Activated B cell treated with CpG ODN at 0.5 μM for 24 hours (primary cell): ENCODE data around the gene DNAJC9. TPM values are rescaled to one million over a fixed set of nuclear protein-coding genes. Genes with fewer than 3 reads are reported as not detected.

Experiments
- ATAC-seq: fragments of 200-7000 bp; cut with Tn5 transposase; one replicate; pipeline ENCODE4 v1.10.0; 2021; ENCODE audit warnings: low read depth, mild to moderate bottlenecking, moderate library complexity
- CTCF ChIA-PET: fragments of 350-600 bp; sonication (Branson Sonifier 250); formaldehyde crosslinking; loops from one replicate; lab custom pipeline; 2021; ENCODE audit warnings: antibody characterized with exemption; lab: Charles Lee
- POLR2A ChIA-PET: fragments of 350-600 bp; sonication (Branson Sonifier 250); formaldehyde crosslinking; loops from one replicate; lab custom pipeline; 2021; ENCODE audit warnings: antibody characterized with exemption; lab: Charles Lee
- DNase-seq: peaks from one replicate; pipeline ENCODE4 v3.0.0; 2022
- H3K27ac Mint-ChIP-seq: one replicate; pipeline ENCODE4 v1.8.0; 2020; ENCODE audit warnings: mixed read lengths
- H3K27me3 Mint-ChIP-seq: one replicate; pipeline ENCODE4 v1.8.0; 2021; ENCODE audit warnings: mixed read lengths
- H3K36me3 Mint-ChIP-seq: one replicate; pipeline ENCODE4 v1.8.0; 2021; ENCODE audit warnings: low read depth, mixed read lengths
- H3K4me1 Mint-ChIP-seq: one replicate; pipeline ENCODE4 v1.8.0; 2021; ENCODE audit warnings: mixed read lengths
- H3K4me3 Mint-ChIP-seq: one replicate; pipeline ENCODE4 v1.8.0; 2020; ENCODE audit warnings: mild to moderate bottlenecking, mixed read lengths
- H3K9me3 Mint-ChIP-seq: one replicate; pipeline ENCODE4 v1.8.0; 2020; ENCODE audit warnings: mixed read lengths
- intact Hi-C: fragments of 100-400 bp; cut with micrococcal nuclease; formaldehyde crosslinking; loops from one replicate; pipeline ENCODE4 v1.15.1; 2024
- total RNA-seq: library from RNA; stranded (reverse); gene quantifications from 2 replicates; pipeline ENCODE4 v1.2.3, GENCODE V29; 2022
- TF ChIP-seq, protein P1 (sequence below): fragments of 200-600 bp; IDR thresholded peaks from one replicate; pipeline ENCODE4 v1.8.0; 2022; ENCODE audit warnings: antibody characterized with exemption, mild to moderate bottlenecking

The DNAJC9 gene
- total RNA-seq, 1 donor from 2014 or later, result 22.8 TPM

DNA sequence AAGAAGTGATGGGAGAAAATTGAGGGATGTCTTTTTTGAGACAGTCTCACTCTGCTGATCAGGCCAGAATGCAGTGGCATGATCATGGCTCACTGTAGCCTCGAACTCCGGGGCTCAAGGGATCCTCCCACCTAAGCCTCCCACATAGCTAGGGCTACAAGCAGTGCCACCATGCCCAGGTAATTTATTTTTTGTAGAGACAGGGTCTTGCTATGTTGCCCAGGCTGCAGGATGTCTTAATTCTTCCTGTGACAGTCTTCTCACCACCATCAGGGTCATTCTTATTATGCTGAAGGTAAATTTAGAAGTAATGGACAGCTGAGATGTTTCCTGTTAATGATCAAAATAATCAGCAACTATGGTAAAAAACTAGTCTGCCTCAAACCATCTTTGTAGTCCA is 7.1 kb downstream of the DNAJC9 start:
- H3K27ac Mint-ChIP-seq, result no peak overlapping the region
- intact Hi-C loops, result loop anchor here (10.0 kb wide), 1 partner anchor 545 kb away; the partner anchor contains the start of gene MCU
- ATAC-seq, result no peak

DNA sequence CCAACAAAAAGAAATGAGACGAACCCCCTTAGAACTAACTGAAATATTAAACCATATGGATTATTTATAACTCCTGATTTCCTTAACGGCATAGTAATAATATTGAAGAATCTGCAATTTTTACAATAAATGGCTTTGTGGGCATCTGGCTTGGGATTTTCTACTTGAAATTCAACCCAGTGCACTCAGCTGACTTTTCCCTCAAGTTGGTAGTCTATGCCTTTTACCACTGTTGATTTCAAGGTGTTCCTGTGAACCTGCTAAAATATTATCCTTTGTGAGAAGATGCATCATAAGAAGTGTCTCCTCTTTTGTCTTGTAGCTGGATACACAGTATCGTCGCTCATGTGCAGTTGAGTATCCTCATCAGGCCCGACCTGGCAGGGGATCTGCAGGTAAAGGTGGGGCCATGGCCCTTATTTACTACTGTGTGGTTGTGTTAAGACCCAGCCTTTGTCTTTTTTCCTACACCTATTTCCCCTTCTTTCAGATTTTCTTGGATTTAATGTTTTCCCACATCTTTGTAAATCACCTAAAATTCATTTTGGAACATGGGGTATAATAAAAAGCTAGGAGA is 8.0 kb downstream of the DNAJC9 start:
- TF ChIP-seq, protein P1, sequence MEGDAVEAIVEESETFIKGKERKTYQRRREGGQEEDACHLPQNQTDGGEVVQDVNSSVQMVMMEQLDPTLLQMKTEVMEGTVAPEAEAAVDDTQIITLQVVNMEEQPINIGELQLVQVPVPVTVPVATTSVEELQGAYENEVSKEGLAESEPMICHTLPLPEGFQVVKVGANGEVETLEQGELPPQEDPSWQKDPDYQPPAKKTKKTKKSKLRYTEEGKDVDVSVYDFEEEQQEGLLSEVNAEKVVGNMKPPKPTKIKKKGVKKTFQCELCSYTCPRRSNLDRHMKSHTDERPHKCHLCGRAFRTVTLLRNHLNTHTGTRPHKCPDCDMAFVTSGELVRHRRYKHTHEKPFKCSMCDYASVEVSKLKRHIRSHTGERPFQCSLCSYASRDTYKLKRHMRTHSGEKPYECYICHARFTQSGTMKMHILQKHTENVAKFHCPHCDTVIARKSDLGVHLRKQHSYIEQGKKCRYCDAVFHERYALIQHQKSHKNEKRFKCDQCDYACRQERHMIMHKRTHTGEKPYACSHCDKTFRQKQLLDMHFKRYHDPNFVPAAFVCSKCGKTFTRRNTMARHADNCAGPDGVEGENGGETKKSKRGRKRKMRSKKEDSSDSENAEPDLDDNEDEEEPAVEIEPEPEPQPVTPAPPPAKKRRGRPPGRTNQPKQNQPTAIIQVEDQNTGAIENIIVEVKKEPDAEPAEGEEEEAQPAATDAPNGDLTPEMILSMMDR, result no peak
- Mint-ChIP-seq H3K4me3 (no peak overlapping the region), H3K27me3 (no peaks in the 10 kb centered on the region), H3K9me3 (no peaks in the 10 kb centered on the region), H3K4me1 (no peaks in the 10 kb centered on the region), H3K36me3 (peaks cover 72% of the 10 kb centered on the region), H3K27ac (no peak overlapping the region)
- CTCF ChIA-PET, result interaction anchor here (0.9 kb wide), 1 partner anchor 11 kb away, joined by 3 read pairs; no protein-coding TSS in a partner anchor
- intact Hi-C loops, result no loop called here
- ATAC-seq (no peak), DNase-seq (no peak)
- POLR2A ChIA-PET, result no interaction called here

More for the DNA sequence above, 7.1 kb downstream of the DNAJC9 start:
- H3K36me3 Mint-ChIP-seq, result peaks cover 72% of the 10 kb centered on the region
- ChIA-PET CTCF (interaction anchor here (0.9 kb wide), 1 partner anchor 10 kb away, joined by 3 read pairs; no protein-coding TSS in a partner anchor), POLR2A (interaction anchor here (0.7 kb wide), 1 partner anchor 261 kb away, joined by 3 read pairs; no protein-coding TSS in a partner anchor)
- DNase-seq, result no peak
- no peaks in the 10 kb centered on the region for H3K27me3 Mint-ChIP-seq
- no peak overlapping the region for H3K4me3 Mint-ChIP-seq
- TF ChIP-seq, protein P1, result no peak
- H3K9me3 Mint-ChIP-seq, result no peaks in the 10 kb centered on the region
- H3K4me1 Mint-ChIP-seq, result peaks cover 5% of the 10 kb centered on the region

DNA sequence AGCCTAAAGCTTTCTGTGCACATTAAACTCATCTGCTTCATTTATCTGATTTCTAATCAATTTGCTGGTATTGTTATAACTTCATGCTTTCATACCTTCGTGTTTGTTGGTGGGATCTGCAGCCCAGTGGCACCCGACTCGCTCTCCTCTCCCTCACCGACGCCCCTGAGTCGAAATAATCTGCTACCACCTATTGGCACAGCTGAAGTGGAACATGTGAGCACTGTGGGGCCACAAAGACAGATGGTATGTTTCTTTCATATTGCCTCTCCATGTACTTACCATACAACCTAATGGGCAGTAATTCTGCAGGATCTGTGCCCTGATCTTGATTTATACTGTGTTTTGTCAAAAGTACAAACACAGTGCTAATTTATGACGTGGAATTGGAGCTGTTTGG is 12.4 kb downstream of the DNAJC9 start:
- no peaks in the 10 kb centered on the region for H3K4me1 Mint-ChIP-seq
- ChIA-PET POLR2A (no interaction called here), CTCF (no interaction called here)
- TF ChIP-seq, protein P1, result no peak
- no peak overlapping the region for H3K27ac Mint-ChIP-seq
- ATAC-seq, result no peak
- H3K4me3 Mint-ChIP-seq, result no peak overlapping the region
- H3K27me3 Mint-ChIP-seq, result no peaks in the 10 kb centered on the region
- peaks cover 61% of the 10 kb centered on the region for H3K36me3 Mint-ChIP-seq
- no peak for DNase-seq
- H3K9me3 Mint-ChIP-seq, result no peaks in the 10 kb centered on the region
- intact Hi-C loops, result no loop called here

DNA sequence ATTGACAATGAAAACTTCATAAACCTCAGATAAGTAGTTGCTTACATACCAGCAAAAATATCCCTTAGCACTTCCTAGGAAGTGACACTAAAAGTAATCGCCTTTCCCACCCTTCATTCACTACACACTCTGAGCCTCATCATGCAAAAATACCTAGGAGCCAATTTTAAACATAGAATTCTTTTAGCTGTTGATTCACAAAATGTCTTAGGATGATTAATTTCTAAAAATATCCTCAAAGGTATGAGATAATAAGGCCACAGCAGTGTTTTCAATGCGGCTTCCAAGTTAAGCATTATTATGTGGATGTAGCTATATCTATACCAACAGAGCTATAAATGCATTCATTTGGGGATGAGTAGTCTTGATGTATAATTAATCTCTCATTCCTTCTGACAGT is 13.2 kb downstream of the DNAJC9 start:
- CTCF ChIA-PET, result no interaction called here
- Mint-ChIP-seq H3K4me1 (no peaks in the 10 kb centered on the region), H3K9me3 (no peaks in the 10 kb centered on the region)

DNA sequence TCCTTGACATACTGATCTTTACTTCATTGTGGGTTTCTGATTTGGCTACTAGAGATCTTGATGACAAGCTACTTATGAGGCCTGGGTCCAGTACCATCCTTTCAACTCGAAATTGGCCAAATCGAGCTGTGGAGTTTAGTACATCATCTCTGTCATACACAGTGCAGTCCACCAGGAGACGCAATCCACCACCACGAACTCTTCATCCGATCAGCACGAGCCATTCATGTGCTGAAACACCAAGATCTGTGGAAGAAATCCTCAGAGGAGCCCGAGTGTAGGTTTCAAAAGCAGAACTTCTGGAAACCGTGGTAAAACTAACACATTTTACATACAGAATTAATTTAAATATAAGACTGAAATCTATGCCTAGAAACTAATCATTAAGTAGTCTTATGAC is 14.2 kb downstream of the DNAJC9 start:
- H3K4me1 Mint-ChIP-seq, result no peaks in the 10 kb centered on the region
- no peaks in the 10 kb centered on the region for H3K27me3 Mint-ChIP-seq
- intact Hi-C loops, result no loop called here
- DNase-seq (no peak), ATAC-seq (no peak)
- no peak overlapping the region for H3K4me3 Mint-ChIP-seq
- TF ChIP-seq, protein P1, result no peak
- H3K9me3 Mint-ChIP-seq, result no peaks in the 10 kb centered on the region
- ChIA-PET POLR2A (no interaction called here), CTCF (no interaction called here)
- no peak overlapping the region for H3K27ac Mint-ChIP-seq
- H3K36me3 Mint-ChIP-seq, result peaks cover 53% of the 10 kb centered on the region

More for the DNA sequence above, 13.2 kb downstream of the DNAJC9 start:
- intact Hi-C loops, result no loop called here
- Mint-ChIP-seq H3K27me3 (no peaks in the 10 kb centered on the region), H3K4me3 (no peak overlapping the region), H3K36me3 (peaks cover 59% of the 10 kb centered on the region), H3K27ac (no peak overlapping the region)
- POLR2A ChIA-PET, result no interaction called here
- DNase-seq (no peak), ATAC-seq (no peak)
- TF ChIP-seq, protein P1, result no peak
